GM10266 (cell line): ENCODE measurements around the gene KCNJ5.

Source experiments
- DNase-seq: peaks from one replicate; pipeline ENCODE4 v3.0.0; 2012; ENCODE audit errors: extremely low spot score
- CTCF ChIP-seq: IDR thresholded peaks from 2 replicates; pipeline ENCODE4 v1.5.1; 2012; ENCODE audit warnings: mild to moderate bottlenecking, low read depth; ENCODE audit not compliant: control insufficient read depth, insufficient read depth; ENCODE audit errors: missing control alignments

The KCNJ5 gene

GRCh38 chr11:128909438-128910125 lies 18.4 kb downstream of the KCNJ5 start:
- no peak for DNase-seq
- no peak for TF ChIP-seq CTCF

DNA sequence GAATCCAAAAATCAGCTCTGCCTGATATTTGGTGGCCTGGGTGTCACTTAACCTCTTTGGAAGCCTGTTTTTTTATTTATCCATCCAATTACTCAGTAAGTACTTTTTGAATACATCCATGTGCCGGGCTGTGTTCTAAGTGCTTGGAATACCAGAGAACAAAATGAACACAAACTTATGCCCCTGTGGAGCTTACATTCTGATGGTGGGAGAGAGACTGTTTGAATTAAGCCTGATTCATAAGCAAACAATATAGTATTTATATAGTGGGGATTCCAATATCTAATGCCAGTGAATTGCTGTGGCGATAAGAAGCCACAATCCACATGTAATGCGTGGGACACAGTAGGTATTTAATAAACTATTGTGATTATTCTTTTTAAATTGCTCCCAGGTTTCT lies 19.4 kb downstream of the KCNJ5 start:
- no peak for TF ChIP-seq CTCF
- DNase-seq, result no peak

DNA sequence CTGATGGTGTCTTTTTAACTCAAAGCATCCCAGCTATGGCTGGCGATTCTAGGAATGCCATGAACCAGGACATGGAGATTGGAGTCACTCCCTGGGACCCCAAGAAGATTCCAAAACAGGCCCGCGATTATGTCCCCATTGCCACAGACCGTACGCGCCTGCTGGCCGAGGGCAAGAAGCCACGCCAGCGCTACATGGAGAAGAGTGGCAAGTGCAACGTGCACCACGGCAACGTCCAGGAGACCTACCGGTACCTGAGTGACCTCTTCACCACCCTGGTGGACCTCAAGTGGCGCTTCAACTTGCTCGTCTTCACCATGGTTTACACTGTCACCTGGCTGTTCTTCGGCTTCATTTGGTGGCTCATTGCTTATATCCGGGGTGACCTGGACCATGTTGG lies 20.1 kb downstream of the KCNJ5 start:
- DNase-seq, result no peak
- TF ChIP-seq CTCF, result no peak

- no peak for DNase-seq
- TF ChIP-seq CTCF, result no peak
Observed at GRCh38 chr11:128911701-128912100, 20.5 kb downstream of the KCNJ5 start.

DNA sequence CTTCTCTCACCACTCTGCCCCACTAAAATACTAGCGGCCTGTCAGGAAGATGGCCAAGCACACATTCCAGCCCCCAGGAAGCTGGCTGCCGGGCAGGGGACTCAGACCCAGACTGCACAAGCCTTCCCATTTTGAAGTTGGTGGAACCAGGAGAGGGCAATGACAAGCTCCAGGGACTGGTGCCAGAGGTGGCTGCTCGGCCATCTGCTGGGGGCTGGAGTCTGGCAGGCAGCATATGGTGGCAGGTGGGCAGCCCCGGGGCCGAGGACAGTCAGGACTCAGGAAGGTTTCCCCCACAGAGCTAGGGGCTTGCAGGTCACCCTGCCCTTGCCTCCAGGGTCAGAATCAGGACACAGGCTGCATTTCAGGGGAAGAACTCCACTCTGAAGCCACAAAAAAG lies 22.6 kb downstream of the KCNJ5 start:
- TF ChIP-seq CTCF, result no peak
- no peak for DNase-seq

- TF ChIP-seq CTCF, result no peak
- no peak for DNase-seq
Observed at GRCh38 chr11:128914216-128915148, 23.3 kb downstream of the KCNJ5 start.

- no peak for DNase-seq
- no peak for TF ChIP-seq CTCF
Observed at GRCh38 chr11:128915149-128915521, 24.0 kb downstream of the KCNJ5 start.
